GM12801 (cell line): ENCODE results near the gene RFX7.

ENCODE experiments used
- TF ChIP-seq, protein P1 (sequence below): IDR thresholded peaks from one replicate; pipeline ENCODE4 v1.5.1; 2011; ENCODE audit warnings: control low read depth; ENCODE audit not compliant: insufficient read length; ENCODE audit errors: extremely low read depth

The RFX7 gene

DNA sequence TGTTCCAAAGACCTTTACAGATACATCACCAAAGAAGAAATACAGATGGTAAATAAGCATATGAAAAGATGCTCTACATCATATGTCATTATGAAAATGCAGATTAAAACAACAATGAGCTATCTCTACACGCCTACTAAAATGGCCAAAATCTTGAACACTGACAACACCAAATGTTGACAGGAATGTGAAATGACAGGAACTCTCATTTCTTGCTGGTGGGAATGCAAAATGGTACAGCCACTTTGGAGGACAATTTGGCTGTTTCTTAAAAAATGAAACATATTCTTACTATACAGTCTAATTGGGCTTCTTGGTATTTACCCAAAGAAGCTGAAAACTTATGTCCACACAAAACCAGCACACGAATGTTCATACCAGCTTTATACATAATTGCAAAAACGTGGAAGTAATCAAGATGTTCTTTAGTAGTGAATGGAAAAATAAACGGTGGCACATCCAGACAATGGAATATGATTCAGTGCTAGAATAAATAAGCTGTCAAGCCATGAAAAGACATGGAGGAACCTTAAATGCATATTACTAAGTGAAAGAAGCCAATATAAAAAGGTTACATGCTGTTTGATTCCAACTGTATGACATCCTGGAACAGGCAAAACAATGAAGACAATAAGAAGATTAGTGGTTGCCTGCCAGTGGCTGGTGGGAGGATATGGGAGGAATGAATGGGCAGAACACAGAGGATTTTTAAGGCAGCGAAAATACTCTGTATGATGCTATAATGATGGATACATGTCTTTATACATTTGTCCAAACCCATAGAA lies 169.0 kb downstream of the RFX7 start:
- TF ChIP-seq, protein P1, sequence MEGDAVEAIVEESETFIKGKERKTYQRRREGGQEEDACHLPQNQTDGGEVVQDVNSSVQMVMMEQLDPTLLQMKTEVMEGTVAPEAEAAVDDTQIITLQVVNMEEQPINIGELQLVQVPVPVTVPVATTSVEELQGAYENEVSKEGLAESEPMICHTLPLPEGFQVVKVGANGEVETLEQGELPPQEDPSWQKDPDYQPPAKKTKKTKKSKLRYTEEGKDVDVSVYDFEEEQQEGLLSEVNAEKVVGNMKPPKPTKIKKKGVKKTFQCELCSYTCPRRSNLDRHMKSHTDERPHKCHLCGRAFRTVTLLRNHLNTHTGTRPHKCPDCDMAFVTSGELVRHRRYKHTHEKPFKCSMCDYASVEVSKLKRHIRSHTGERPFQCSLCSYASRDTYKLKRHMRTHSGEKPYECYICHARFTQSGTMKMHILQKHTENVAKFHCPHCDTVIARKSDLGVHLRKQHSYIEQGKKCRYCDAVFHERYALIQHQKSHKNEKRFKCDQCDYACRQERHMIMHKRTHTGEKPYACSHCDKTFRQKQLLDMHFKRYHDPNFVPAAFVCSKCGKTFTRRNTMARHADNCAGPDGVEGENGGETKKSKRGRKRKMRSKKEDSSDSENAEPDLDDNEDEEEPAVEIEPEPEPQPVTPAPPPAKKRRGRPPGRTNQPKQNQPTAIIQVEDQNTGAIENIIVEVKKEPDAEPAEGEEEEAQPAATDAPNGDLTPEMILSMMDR = no peak

GRCh38 chr15:56064152-56064551 lies 179.5 kb downstream of the RFX7 start:
- TF ChIP-seq, protein P1 = no peak

DNA sequence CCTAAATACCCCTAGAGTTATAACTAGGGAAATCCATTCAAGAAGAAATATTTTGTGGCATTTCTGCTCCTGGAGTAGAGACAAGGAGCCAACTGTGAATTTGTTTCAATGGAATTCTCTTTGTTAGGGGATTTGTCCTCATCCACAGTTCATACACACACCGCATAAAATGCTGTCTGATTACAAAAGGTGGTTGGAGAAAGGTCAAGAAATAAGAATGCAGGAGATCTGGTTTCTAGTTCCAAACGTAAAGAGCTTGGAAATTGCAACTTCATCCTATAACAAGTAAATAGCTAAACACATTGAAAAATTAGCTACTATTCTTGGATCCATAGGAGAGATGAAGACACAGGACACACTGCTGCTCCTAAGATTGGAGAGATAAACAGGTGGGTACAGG lies 184.0 kb downstream of the RFX7 start:
- TF ChIP-seq, protein P1 = no peak

DNA sequence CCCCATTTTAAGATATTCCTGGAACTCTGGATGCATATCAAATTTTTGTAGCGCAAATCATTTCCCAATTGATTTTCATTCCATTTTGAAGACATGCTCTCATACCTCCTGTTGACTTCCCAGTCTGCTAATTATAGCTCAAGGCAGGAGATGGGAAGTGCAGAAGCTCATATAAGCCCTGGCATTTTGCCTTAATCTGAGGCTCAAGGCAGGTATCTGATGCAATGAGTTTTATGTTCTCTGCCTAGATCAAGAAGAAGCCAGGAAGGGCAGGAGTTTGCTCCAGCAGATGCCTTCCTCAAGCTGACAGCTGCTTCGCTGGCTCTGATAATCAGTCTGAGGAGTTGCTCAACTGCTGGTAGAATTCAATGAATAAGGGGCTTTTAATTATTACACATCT lies 184.7 kb downstream of the RFX7 start:
- TF ChIP-seq, protein P1 = no peak

DNA sequence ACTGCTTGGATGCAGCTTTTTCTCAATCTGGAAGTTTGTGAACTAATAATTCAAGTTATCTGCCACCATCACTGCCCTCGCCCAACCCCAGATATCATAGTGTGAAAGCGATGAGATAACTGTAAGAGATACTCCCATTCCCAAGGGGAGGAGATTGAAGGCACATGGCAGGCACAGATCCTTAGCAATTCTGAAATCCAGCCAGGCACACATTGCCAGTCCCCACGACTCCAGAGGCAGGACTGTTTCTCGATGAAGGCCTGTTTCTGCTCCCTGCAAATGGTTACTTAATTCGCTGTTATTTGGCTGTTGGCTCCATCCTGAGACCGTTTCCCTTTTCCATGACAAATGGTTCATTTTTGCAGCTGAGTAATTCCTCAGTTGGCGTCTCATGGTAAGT lies 187.1 kb downstream of the RFX7 start:
- TF ChIP-seq, protein P1 = no peak

- TF ChIP-seq, protein P1 = no peak
Measured at GRCh38 chr15:56053046-56053400, 190.7 kb downstream of the RFX7 start.

GRCh38 chr15:56052395-56053045 lies 191.2 kb downstream of the RFX7 start:
- TF ChIP-seq, protein P1 = no peak
